Measurements from ENCODE around the gene ITFG1.
"Not testable (repeated sequence)": the region's sequence is repeated elsewhere in the genome, so short reads cannot be mapped to it uniquely, and the experiment has no call there.

ITFG1 gene

DNA sequence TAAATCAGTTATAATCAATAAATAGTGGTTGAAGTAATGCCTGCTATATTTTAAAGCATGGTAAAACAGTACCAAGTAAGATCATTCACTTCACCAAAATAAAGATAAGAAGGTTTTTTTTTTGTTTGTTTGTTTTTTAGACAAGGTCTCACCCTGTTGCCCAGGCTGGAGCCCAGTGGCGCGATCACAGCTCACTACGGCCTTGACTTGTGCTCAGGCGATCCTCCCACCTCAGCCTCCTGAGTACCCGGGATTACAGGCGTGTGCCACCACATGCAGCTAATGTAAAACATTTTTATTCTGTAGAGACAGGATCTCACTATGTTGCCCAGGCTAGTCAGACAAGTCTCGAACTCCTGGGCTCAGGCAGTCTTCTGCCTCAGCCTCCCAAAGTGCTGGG lies 232.6 kb downstream of the ITFG1 start:
- H3K36me3 ChIP-seq (ENCODE audit: insufficient read depth, low read length) = peaks cover 3% of the 10 kb centered on the region
- H3K4me3 ChIP-seq (ENCODE audit: low read length) = no peak overlapping the region
- H3K27me3 ChIP-seq (ENCODE audit: insufficient read depth, low read length) = no peaks in the 10 kb centered on the region
- no peak overlapping the region for H2AFZ ChIP-seq (ENCODE audit: low read depth, low read length)
- H3K9me3 ChIP-seq (ENCODE audit: low read length) = no peaks in the 10 kb centered on the region
- no peaks in the 10 kb centered on the region for H3K4me1 ChIP-seq (ENCODE audit: insufficient read depth, low read length)

DNA sequence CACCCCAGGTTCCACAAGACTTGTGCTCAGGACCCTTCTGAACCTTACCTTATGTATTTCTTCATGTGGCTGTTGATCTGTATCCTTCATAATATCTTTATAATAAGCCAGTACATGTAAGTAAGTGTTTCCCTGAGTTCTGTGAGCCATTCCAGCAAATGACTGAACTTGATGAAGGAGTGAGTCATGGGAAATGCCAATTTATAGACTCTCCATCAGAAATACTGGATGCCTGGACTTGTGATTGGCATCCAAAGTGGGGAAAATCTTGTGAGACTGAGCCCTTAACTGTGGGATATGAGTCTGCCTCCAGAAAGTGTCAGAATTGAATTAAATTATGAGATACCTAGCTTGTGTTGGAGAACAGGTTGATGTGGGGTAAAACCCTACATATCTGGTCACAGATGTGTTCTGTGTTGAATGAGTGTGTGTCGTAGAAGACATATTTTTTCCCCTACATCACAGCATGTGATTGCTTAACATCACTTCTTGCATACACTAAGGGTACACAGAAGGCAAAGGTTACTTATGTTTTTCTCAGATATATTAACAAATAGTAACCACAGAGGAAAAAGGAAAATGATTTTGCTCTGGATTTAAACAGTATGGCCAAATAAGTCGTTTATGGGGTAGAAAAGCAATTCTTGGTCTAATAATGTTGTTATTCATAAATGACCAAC lies 247.0 kb downstream of the ITFG1 start:
- peaks cover 16% of the 10 kb centered on the region for H3K36me3 ChIP-seq (ENCODE audit: insufficient read depth, low read length)
- no peak overlapping the region for H3K4me3 ChIP-seq (ENCODE audit: low read length)
- H3K4me1 ChIP-seq (ENCODE audit: insufficient read depth, low read length) = no peaks in the 10 kb centered on the region
- no peaks in the 10 kb centered on the region for H3K27me3 ChIP-seq (ENCODE audit: insufficient read depth, low read length)
- H2AFZ ChIP-seq (ENCODE audit: low read depth, low read length) = no peak overlapping the region
- peaks cover 2% of the 10 kb centered on the region for H3K9me3 ChIP-seq (ENCODE audit: low read length)

DNA sequence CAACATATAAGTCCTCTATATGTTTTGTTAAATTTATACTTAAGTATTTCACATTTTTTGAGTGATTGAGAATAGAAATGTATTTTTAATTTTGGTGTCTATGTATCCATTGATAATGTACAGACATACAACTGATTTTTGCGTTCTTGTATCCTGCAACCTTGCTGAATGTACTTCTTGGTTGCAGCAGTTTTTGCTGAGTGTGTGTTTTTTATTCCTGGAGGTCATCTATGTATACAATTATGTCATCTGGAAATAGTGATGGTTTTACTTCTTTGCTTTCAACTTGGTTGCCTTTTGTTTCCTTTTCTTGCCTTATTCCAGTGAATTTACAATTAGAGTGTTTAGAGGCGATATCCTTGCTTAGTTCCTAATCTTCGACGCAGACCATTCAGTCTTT lies 249.6 kb downstream of the ITFG1 start:
- Histone ChIP-seq H2AFZ (ENCODE audit: low read depth, low read length) (no peak overlapping the region), H3K36me3 (ENCODE audit: insufficient read depth, low read length) (peaks cover 6% of the 10 kb centered on the region), H3K4me3 (ENCODE audit: low read length) (no peak overlapping the region), H3K4me1 (ENCODE audit: insufficient read depth, low read length) (no peaks in the 10 kb centered on the region), H3K27me3 (ENCODE audit: insufficient read depth, low read length) (no peaks in the 10 kb centered on the region), H3K9me3 (ENCODE audit: low read length) (no peaks in the 10 kb centered on the region)

DNA sequence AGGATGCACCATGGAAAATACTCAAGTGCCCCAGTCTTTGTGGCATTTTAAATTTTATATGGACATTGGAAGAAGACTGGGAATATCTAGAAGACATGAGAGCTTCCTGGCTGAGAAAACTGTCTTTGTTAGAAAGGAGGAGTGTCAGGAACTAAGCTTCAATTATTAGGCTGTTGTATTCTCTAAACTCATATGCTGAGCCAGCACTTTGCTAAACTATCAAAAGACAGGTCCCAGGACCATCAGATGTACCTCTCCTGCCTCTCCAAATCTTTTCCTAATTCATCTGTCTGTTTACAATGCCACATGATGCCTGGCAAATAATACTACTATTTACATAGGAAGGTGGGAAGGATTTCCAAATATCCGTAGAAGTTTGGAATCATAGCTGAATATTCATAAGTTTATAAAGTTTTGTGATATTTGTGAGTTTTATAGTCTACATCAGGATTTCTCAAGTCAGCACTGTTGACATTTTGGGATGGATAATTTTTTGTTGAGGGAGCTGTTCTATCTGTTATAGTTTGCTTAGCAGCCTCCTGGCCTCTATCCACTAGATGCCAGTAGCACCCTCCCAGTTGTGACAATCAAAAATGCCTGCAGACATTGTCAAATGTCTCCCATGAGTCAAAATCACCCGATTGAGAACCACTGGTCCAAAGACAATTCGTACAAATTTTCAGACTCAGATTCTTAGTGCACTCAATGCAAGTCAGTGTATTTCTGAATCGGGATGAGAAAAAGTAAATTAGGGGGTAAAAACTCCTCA lies 255.9 kb downstream of the ITFG1 start:
- H3K4me3 ChIP-seq (ENCODE audit: low read length) = no peak overlapping the region
- H3K4me1 ChIP-seq (ENCODE audit: insufficient read depth, low read length) = no peaks in the 10 kb centered on the region
- peaks cover under 1% of the 10 kb centered on the region for H3K9me3 ChIP-seq (ENCODE audit: low read length)
- no peaks in the 10 kb centered on the region for H3K27me3 ChIP-seq (ENCODE audit: insufficient read depth, low read length)
- H3K36me3 ChIP-seq (ENCODE audit: insufficient read depth, low read length) = no peaks in the 10 kb centered on the region
- no peak overlapping the region for H2AFZ ChIP-seq (ENCODE audit: low read depth, low read length)

DNA sequence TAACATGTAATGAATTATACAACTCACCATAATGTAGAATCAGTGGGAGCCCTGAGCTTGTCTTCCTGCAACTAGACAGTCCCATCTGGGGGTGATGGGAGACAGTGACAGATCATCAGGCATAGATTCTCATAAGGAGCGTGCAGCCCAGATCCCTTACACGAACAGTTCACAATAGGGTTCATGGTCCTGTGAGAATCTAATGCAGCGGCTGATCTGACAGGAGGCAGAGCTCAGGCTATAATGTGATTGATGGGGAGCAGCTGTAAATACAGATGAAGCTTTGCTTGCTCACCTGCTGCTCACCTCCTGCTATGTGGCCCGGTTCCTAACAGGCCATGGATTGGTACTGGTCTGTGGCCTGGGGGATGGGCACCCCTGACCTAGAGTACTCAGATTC lies 257.4 kb downstream of the ITFG1 start:
- not testable (repeated sequence) for H3K4me3 ChIP-seq (ENCODE audit: low read length); H3K27me3 ChIP-seq (ENCODE audit: insufficient read depth, low read length); H2AFZ ChIP-seq (ENCODE audit: low read depth, low read length)

DNA sequence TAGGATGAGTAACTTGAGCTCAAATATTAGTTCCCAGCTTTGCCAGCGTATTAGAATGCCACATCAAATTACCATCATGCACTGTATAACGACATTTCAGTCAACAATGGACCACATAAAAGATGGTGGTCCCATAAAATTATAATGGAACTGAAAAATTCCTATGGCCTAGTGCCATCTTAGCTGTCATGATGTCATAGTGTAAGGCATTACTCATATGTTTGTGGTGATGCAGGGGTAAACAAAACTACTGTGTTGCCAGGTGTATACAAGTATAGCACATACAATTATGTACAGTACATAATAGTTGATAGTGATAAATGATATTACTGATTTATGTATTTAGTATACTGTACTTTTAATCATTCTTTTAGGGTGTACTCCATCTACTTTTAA lies 262.7 kb downstream of the ITFG1 start:
- Histone ChIP-seq H3K9me3 (ENCODE audit: low read length) (peaks cover 6% of the 10 kb centered on the region), H3K4me1 (ENCODE audit: insufficient read depth, low read length) (no peaks in the 10 kb centered on the region), H3K27me3 (ENCODE audit: insufficient read depth, low read length) (no peaks in the 10 kb centered on the region), H2AFZ (ENCODE audit: low read depth, low read length) (no peak overlapping the region), H3K36me3 (ENCODE audit: insufficient read depth, low read length) (no peaks in the 10 kb centered on the region), H3K4me3 (ENCODE audit: low read length) (no peak overlapping the region)

More for the DNA sequence above, 257.4 kb downstream of the ITFG1 start:
- not testable (repeated sequence) for H3K9me3 ChIP-seq (ENCODE audit: low read length); H3K4me1 ChIP-seq (ENCODE audit: insufficient read depth, low read length); H3K36me3 ChIP-seq (ENCODE audit: insufficient read depth, low read length)

DNA sequence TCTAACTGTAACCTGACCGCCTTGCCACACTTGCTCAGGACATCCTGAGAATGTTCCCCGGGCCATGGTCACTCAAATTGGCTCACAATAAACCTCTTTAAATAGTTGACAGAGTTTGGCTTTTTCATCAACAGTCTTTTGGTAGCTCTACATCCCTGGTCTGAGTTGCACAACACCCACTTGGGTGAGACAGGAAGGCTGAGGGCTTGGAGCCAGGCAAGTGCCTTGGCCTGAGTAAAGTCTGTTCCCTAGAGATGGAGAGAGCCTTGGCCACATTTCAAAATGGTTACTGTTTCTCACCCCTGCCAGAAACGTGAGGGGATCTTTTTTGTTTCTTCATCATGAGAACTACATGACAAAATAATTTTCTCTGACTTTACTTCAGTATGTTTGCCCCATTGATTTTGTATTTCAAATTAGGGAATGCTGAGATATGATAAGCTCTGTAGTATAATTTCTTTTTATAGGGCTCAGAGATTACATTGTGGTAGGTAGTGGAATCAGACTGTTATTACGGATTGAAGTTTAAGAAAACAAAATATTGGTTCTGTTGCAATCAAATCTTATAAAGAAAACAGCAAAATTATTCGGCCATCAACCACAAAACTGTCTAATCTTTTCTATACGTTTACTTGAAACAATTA lies 263.2 kb downstream of the ITFG1 start:
- Histone ChIP-seq H3K36me3 (ENCODE audit: insufficient read depth, low read length) (no peaks in the 10 kb centered on the region), H3K4me3 (ENCODE audit: low read length) (no peak overlapping the region), H3K9me3 (ENCODE audit: low read length) (peaks cover 6% of the 10 kb centered on the region), H3K27me3 (ENCODE audit: insufficient read depth, low read length) (no peaks in the 10 kb centered on the region), H2AFZ (ENCODE audit: low read depth, low read length) (no peak overlapping the region), H3K4me1 (ENCODE audit: insufficient read depth, low read length) (no peaks in the 10 kb centered on the region)

DNA sequence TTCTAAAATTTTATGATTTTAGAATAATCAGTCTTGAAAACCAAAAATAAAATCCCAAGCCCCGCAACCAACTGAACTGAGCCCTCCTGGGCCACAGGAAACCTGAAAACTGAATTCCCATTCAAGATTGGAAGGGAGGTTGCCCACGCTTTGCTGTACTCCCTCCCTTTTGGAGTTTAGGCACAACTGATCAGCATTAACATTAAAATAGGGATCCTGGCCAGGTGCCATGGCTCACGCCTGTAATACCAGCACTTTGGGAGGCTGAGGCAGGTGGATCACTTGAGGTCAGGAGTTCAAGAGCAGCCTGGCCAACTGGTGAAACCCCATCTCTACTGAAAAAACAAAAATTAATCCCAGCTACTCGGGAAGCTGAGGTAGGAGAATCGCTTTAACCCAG lies 264.4 kb downstream of the ITFG1 start:
- H3K4me3 ChIP-seq (ENCODE audit: low read length) = no peak overlapping the region
- no peak overlapping the region for H2AFZ ChIP-seq (ENCODE audit: low read depth, low read length)
- no peaks in the 10 kb centered on the region for H3K4me1 ChIP-seq (ENCODE audit: insufficient read depth, low read length)
- peaks cover 6% of the 10 kb centered on the region for H3K9me3 ChIP-seq (ENCODE audit: low read length)
- H3K27me3 ChIP-seq (ENCODE audit: insufficient read depth, low read length) = no peaks in the 10 kb centered on the region
- H3K36me3 ChIP-seq (ENCODE audit: insufficient read depth, low read length) = no peaks in the 10 kb centered on the region

DNA sequence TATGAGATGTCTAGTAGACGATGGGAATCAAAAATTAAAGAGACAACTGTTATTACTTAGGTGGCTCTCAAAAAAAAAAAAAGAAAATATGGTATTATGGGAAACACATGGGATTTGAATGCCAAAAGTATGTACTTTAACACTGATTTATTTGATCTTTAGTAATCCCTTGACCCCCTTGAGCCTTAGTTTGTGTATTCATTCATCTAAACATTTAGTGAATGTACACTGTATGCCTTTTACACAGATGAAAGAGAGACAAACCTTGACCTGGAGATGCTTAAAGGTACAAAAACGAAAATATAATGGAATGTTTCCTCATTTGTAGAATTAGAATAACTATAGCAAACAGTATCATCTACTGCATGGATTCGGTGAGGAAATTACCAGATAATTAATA lies 278.5 kb downstream of the ITFG1 start:
- no peak overlapping the region for H3K4me3 ChIP-seq (ENCODE audit: low read length)
- H3K4me1 ChIP-seq (ENCODE audit: insufficient read depth, low read length) = no peaks in the 10 kb centered on the region
- H3K27me3 ChIP-seq (ENCODE audit: insufficient read depth, low read length) = no peaks in the 10 kb centered on the region
- no peak overlapping the region for H2AFZ ChIP-seq (ENCODE audit: low read depth, low read length)
- H3K36me3 ChIP-seq (ENCODE audit: insufficient read depth, low read length) = no peaks in the 10 kb centered on the region
- no peaks in the 10 kb centered on the region for H3K9me3 ChIP-seq (ENCODE audit: low read length)

DNA sequence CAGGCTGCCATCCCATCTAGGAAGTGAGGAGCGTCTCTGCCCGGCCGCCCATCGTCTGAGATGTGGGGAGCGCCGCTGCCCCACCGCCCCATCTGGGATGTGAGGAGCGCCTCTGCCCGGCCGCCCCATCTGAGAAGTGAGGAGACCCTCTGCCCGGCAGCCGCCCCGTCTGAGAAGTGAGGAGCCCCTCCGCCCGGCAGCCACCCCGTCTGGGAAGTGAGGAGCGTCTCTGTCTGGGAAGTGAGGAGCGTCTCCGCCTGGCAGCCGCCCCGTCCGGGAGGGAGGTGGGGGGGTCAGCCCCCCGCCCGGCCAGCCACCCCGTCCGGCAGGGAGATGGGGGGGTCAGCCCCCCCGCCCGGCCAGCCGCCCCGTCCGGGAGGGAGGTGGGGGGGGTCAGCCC lies 279.8 kb downstream of the ITFG1 start:
- not testable (repeated sequence) for H3K36me3 ChIP-seq (ENCODE audit: insufficient read depth, low read length); H3K4me1 ChIP-seq (ENCODE audit: insufficient read depth, low read length); H3K4me3 ChIP-seq (ENCODE audit: low read length); H3K27me3 ChIP-seq (ENCODE audit: insufficient read depth, low read length); H3K9me3 ChIP-seq (ENCODE audit: low read length); H2AFZ ChIP-seq (ENCODE audit: low read depth, low read length)

DNA sequence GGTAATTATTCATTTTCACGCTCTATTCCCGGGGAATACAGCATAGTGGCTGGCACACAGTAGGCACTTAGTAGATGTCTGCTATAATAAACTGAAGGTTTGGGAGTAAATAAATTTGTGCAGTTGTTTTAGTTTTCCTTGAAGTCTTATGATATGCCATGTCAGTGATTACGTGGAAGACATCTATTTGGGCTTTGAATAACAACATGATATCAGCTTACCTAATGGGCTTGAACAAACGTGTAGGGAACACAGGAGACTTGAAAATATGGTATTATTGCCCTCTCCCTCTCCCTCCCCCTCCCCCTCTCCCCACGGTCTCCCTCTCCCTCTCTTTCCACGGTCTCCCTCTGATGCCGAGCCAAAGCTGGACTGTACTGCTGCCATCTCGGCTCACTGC lies 280.8 kb downstream of the ITFG1 start:
- no peak overlapping the region for H3K4me3 ChIP-seq (ENCODE audit: low read length)
- no peaks in the 10 kb centered on the region for H3K9me3 ChIP-seq (ENCODE audit: low read length)
- no peak overlapping the region for H2AFZ ChIP-seq (ENCODE audit: low read depth, low read length)
- H3K27me3 ChIP-seq (ENCODE audit: insufficient read depth, low read length) = no peaks in the 10 kb centered on the region
- H3K36me3 ChIP-seq (ENCODE audit: insufficient read depth, low read length) = no peaks in the 10 kb centered on the region
- no peaks in the 10 kb centered on the region for H3K4me1 ChIP-seq (ENCODE audit: insufficient read depth, low read length)

DNA sequence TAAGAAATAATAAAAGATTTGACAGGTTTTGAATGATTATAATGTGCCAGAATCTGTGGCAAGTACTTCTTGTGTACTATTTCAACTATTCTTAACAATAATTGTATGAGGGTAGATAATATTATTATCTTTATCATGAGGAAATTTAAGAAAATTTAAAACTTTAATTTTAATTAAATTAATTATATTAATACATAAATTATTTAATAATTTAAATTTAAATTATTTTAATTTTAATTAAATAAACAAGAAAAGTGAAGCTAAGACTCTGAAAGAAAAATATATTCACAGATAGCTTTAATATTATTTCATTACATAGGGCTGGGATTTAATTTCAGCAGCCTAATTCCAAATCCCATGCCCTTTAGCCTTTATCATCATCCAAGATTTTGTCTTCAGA lies 285.7 kb downstream of the ITFG1 start:
- H3K4me1 ChIP-seq (ENCODE audit: insufficient read depth, low read length) = no peaks in the 10 kb centered on the region
- H3K9me3 ChIP-seq (ENCODE audit: low read length) = no peaks in the 10 kb centered on the region
- H3K27me3 ChIP-seq (ENCODE audit: insufficient read depth, low read length) = no peaks in the 10 kb centered on the region
- H3K36me3 ChIP-seq (ENCODE audit: insufficient read depth, low read length) = no peaks in the 10 kb centered on the region
- H2AFZ ChIP-seq (ENCODE audit: low read depth, low read length) = no peak overlapping the region
- no peak overlapping the region for H3K4me3 ChIP-seq (ENCODE audit: low read length)

DNA sequence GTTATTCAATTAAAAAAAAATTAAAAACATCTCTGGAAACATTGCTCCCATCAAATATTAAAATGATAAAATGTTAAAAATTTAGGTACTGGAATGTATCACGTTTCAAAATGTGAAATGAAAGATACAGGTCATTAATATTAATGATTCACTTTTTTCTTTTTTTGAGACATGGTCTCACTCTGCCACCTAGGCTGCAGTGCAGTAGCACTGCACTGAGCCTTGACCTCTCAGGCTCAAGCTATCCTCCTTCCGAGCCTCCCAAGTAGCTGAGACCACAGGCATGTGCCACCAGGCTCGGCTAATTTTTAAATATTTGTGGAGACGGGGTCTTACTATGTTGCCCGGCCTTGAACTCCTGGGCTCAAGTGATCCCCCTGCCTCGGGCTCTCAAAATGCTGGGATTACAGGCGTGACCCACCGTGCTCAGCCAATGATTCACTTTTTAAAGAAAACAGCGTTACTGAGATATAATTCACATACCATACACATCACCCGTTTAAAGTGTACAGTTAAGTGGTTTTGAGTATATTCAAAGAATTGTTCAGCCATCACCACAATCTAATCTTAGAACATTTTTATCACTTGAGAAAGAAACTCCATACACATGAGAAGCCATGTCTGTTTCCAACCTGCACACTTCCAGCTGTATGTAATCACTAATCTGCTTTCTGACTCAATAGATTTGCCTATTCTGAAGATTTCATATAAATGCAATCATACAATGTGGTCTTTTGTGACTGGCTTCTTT lies 298.0 kb downstream of the ITFG1 start:
- H3K4me3 ChIP-seq (ENCODE audit: low read length) = no peak overlapping the region
- peaks cover 4% of the 10 kb centered on the region for H3K36me3 ChIP-seq (ENCODE audit: insufficient read depth, low read length)
- H3K4me1 ChIP-seq (ENCODE audit: insufficient read depth, low read length) = no peaks in the 10 kb centered on the region
- H3K9me3 ChIP-seq (ENCODE audit: low read length) = peaks cover 1% of the 10 kb centered on the region
- H2AFZ ChIP-seq (ENCODE audit: low read depth, low read length) = no peak overlapping the region
- no peaks in the 10 kb centered on the region for H3K27me3 ChIP-seq (ENCODE audit: insufficient read depth, low read length)

Data from neuron (in vitro differentiated cells).